HEK293 (cell line): ENCODE measurements around the gene RHD.
"Not testable (repeated sequence)": the region's sequence is repeated elsewhere in the genome, so short reads cannot be mapped to it uniquely, and the experiment has no call there.

Source experiments
- CTCF ChIA-PET: fragments of 350-600 bp; formaldehyde crosslinking; extraction: SDS; loops from one replicate; lab custom pipeline; 2021; ENCODE audit warnings: antibody characterized with exemption; lab: Yijun Ruan, JAX
- POLR2A ChIA-PET: fragments of 300-600 bp; formaldehyde crosslinking; extraction: SDS; loops from one replicate; lab custom pipeline; 2020; ENCODE audit warnings: antibody characterized with exemption, inconsistent platforms; lab: Yijun Ruan, JAX
- H3K27ac ChIP-seq: fragments of 200-500 bp; sonication (Bioruptor generic); 2 replicates; pipeline ENCODE4 v1.5.1; 2014; ENCODE audit warnings: low read depth, low read length, control low read depth, inconsistent platforms; ENCODE audit errors: extremely low read depth
- H3K36me3 ChIP-seq, 2 experiments: fragments of 200-500 bp in 1 of 2; sonication (Bioruptor generic) in 1 of 2; 1 replicate in 1 of 2; 2 replicates in 1 of 2; pipeline ENCODE4 v1.5.1; 2014 to 2017; ENCODE audit warnings: inconsistent platforms in 2 of 2, low read length in 2 of 2; ENCODE audit not compliant: control insufficient read depth in 2 of 2, insufficient read depth in 1 of 2
- H3K4me1 ChIP-seq: fragments of 200-500 bp; sonication (Bioruptor generic); 2 replicates; pipeline ENCODE4 v1.5.1; 2014; ENCODE audit warnings: mild to moderate bottlenecking, low read length, inconsistent platforms; ENCODE audit not compliant: control insufficient read depth, insufficient read depth
- H3K4me3 ChIP-seq: 2 replicates; pipeline ENCODE4 v1.5.1; 2011; ENCODE audit warnings: low read depth, mild to moderate bottlenecking, control low read depth, low read length, moderate library complexity
- H3K9me3 ChIP-seq: fragments of 200-500 bp; sonication (Bioruptor generic); 2 replicates; pipeline ENCODE4 v1.5.1; 2014; ENCODE audit warnings: low read depth, low read length, inconsistent platforms; ENCODE audit not compliant: control insufficient read depth, insufficient read depth
- HOXA7 ChIP-seq: sonication (generic); formaldehyde crosslinking; IDR thresholded peaks from 2 replicates; pipeline ENCODE4 v1.8.1; 2022; ENCODE audit warnings: missing genetic modification reagents, borderline replicate concordance
- KLF10 ChIP-seq: fragments of 450-650 bp; IDR thresholded peaks from 2 replicates; pipeline ENCODE4 v1.5.1; 2018; ENCODE audit warnings: missing biosample characterization, mild to moderate bottlenecking, missing genetic modification characterization
- MZF1 ChIP-seq: fragments of 450-650 bp; formaldehyde crosslinking; IDR thresholded peaks from 2 replicates; pipeline ENCODE4 v1.5.1; 2017; ENCODE audit warnings: missing biosample characterization, missing genetic modification characterization, borderline replicate concordance
- REPIN1 ChIP-seq: fragments of 450-650 bp; formaldehyde crosslinking; IDR thresholded peaks from 2 replicates; pipeline ENCODE4 v1.5.1; 2017; ENCODE audit warnings: missing biosample characterization, missing genetic modification characterization, low read depth
- SCRT1 ChIP-seq: fragments of 450-650 bp; formaldehyde crosslinking; IDR thresholded peaks from 2 replicates; pipeline ENCODE4 v1.5.1; 2016; ENCODE audit warnings: missing biosample characterization, missing genetic modification characterization, borderline replicate concordance
- YY1 ChIP-seq: fragments of 450-650 bp; formaldehyde crosslinking; IDR thresholded peaks from 2 replicates; pipeline ENCODE4 v1.5.1; 2018; ENCODE audit warnings: missing biosample characterization, missing genetic modification characterization
- ZBTB21 ChIP-seq: fragments of 450-650 bp; formaldehyde crosslinking; IDR thresholded peaks from 2 replicates; pipeline ENCODE4 v1.5.1; 2017; ENCODE audit warnings: missing biosample characterization, missing genetic modification characterization
- ZFP3 ChIP-seq: fragments of 450-650 bp; formaldehyde crosslinking; IDR thresholded peaks from 2 replicates; pipeline ENCODE4 v1.5.1; 2016; ENCODE audit warnings: low read depth, missing biosample characterization, missing genetic modification characterization
- ZNF248 ChIP-seq: fragments of 450-650 bp; formaldehyde crosslinking; IDR thresholded peaks from 2 replicates; pipeline ENCODE4 v1.5.1; 2017; ENCODE audit warnings: missing biosample characterization, missing genetic modification characterization
- ZNF324 ChIP-seq: fragments of 450-650 bp; formaldehyde crosslinking; IDR thresholded peaks from 2 replicates; pipeline ENCODE4 v1.5.1; 2016; ENCODE audit warnings: missing biosample characterization, missing genetic modification characterization
- ZNF391 ChIP-seq: fragments of 450-650 bp; formaldehyde crosslinking; IDR thresholded peaks from 2 replicates; pipeline ENCODE4 v1.5.1; 2016; ENCODE audit warnings: low read depth, missing biosample characterization, missing genetic modification characterization, borderline replicate concordance
- ZNF426 ChIP-seq: fragments of 450-650 bp; formaldehyde crosslinking; IDR thresholded peaks from 2 replicates; pipeline ENCODE4 v1.5.1; 2017; ENCODE audit warnings: missing biosample characterization, missing genetic modification characterization, mild to moderate bottlenecking, inconsistent platforms, moderate library complexity
- ZNF433 ChIP-seq: fragments of 450-650 bp; formaldehyde crosslinking; IDR thresholded peaks from 2 replicates; pipeline ENCODE4 v1.5.1; 2016; ENCODE audit warnings: missing biosample characterization, missing genetic modification characterization, low read depth
- ZNF473 ChIP-seq: fragments of 450-650 bp; formaldehyde crosslinking; IDR thresholded peaks from 2 replicates; pipeline ENCODE4 v1.5.1; 2017; ENCODE audit warnings: missing biosample characterization, missing genetic modification characterization
- ZNF768 ChIP-seq: fragments of 450-650 bp; formaldehyde crosslinking; IDR thresholded peaks from 2 replicates; pipeline ENCODE4 v1.5.1; 2018; ENCODE audit warnings: missing biosample characterization, mild to moderate bottlenecking, missing genetic modification characterization
- ZNF791 ChIP-seq: fragments of 450-650 bp; formaldehyde crosslinking; IDR thresholded peaks from 2 replicates; pipeline ENCODE4 v1.5.1; 2016; ENCODE audit warnings: missing biosample characterization, missing genetic modification characterization
- TF ChIP-seq, protein P1 (sequence below): fragments of 450-650 bp; IDR thresholded peaks from 2 replicates; pipeline ENCODE4 v1.5.1; 2018; ENCODE audit warnings: missing biosample characterization, missing genetic modification characterization
- TF ChIP-seq, protein P2 (sequence below): fragments of 450-650 bp; formaldehyde crosslinking; IDR thresholded peaks from 2 replicates; pipeline ENCODE4 v1.5.1; 2016; ENCODE audit warnings: missing biosample characterization, missing genetic modification characterization
- TF ChIP-seq, protein P3 (sequence below): fragments of 450-650 bp; formaldehyde crosslinking; IDR thresholded peaks from 2 replicates; pipeline ENCODE4 v1.5.1; 2016; ENCODE audit warnings: missing biosample characterization, missing genetic modification characterization
- TF ChIP-seq, protein P4 (sequence below): fragments of 450-650 bp; formaldehyde crosslinking; IDR thresholded peaks from 2 replicates; pipeline ENCODE4 v1.5.1; 2016; ENCODE audit warnings: missing biosample characterization, missing genetic modification characterization
- TF ChIP-seq, protein P5 (sequence below): fragments of 450-650 bp; formaldehyde crosslinking; IDR thresholded peaks from 2 replicates; pipeline ENCODE4 v1.5.1; 2016; ENCODE audit warnings: missing biosample characterization, missing genetic modification characterization
- TF ChIP-seq, protein P6 (sequence below): fragments of 450-650 bp; formaldehyde crosslinking; IDR thresholded peaks from 2 replicates; pipeline ENCODE4 v1.5.1; 2016; ENCODE audit warnings: missing biosample characterization, missing genetic modification characterization

The RHD gene

DNA sequence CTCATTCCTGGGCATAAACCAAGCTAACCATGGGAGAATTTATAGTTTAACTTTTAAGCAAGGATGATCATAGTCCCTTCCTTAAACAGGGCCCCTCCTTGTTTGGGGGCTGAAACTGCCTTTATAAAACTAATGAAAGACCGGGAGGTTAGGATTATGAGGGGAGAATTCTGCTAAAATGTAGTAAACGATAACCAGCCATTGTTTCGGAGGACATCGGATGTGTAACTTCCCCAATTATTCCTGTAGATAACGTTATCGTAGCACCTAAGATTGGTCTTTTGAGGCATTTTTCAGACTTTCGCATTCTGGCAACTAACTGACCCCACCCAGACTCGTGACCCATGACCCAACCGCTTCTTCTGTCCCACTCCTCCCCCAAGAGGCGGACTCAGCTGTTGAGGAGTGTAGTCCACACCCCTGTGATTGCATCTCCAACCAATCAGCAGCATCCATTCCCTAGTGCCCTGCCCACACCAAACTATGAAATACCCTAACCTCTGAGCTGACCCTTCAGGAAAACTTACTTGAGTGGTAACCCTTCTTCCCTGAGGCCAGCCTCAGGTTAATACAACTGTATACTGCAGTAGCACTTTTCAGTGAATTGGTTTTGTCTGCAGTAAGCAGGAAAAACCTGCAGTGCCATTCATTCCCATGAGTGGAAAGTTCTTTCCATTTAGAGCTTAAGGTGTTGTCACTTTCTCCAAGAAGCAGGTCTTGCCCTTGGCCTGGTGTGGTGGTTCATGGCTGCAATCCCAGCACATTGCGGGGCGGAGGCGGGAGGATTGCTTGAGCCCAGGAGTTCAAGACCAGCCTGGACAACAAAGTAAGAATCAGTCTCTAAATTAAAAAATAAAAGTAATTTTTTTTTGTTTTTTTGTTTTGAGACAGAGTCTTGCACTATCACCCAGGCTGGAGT is 39.2 kb upstream of the RHD start (continued):
- no peak; the same call in 1 of the 2 replicates for TF ChIP-seq YY1 (tag by site-specific recombination)
- TF ChIP-seq HOXA7, result no peak
- no peak for TF ChIP-seq ZNF473
- TF ChIP-seq ZNF426 (tag by site-specific recombination), result no peak
- TF ChIP-seq, protein P1, sequence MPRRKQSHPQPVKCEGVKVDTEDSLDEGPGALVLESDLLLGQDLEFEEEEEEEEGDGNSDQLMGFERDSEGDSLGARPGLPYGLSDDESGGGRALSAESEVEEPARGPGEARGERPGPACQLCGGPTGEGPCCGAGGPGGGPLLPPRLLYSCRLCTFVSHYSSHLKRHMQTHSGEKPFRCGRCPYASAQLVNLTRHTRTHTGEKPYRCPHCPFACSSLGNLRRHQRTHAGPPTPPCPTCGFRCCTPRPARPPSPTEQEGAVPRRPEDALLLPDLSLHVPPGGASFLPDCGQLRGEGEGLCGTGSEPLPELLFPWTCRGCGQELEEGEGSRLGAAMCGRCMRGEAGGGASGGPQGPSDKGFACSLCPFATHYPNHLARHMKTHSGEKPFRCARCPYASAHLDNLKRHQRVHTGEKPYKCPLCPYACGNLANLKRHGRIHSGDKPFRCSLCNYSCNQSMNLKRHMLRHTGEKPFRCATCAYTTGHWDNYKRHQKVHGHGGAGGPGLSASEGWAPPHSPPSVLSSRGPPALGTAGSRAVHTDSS, result no peak
- no peak for TF ChIP-seq ZNF791
- TF ChIP-seq, protein P2, sequence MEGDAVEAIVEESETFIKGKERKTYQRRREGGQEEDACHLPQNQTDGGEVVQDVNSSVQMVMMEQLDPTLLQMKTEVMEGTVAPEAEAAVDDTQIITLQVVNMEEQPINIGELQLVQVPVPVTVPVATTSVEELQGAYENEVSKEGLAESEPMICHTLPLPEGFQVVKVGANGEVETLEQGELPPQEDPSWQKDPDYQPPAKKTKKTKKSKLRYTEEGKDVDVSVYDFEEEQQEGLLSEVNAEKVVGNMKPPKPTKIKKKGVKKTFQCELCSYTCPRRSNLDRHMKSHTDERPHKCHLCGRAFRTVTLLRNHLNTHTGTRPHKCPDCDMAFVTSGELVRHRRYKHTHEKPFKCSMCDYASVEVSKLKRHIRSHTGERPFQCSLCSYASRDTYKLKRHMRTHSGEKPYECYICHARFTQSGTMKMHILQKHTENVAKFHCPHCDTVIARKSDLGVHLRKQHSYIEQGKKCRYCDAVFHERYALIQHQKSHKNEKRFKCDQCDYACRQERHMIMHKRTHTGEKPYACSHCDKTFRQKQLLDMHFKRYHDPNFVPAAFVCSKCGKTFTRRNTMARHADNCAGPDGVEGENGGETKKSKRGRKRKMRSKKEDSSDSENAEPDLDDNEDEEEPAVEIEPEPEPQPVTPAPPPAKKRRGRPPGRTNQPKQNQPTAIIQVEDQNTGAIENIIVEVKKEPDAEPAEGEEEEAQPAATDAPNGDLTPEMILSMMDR, result no peak
- no peak for TF ChIP-seq ZNF324
- TF ChIP-seq ZNF768, result no peak
- peak; percentile 47 for TF ChIP-seq KLF10 (tag by site-specific recombination)
- TF ChIP-seq, protein P3, sequence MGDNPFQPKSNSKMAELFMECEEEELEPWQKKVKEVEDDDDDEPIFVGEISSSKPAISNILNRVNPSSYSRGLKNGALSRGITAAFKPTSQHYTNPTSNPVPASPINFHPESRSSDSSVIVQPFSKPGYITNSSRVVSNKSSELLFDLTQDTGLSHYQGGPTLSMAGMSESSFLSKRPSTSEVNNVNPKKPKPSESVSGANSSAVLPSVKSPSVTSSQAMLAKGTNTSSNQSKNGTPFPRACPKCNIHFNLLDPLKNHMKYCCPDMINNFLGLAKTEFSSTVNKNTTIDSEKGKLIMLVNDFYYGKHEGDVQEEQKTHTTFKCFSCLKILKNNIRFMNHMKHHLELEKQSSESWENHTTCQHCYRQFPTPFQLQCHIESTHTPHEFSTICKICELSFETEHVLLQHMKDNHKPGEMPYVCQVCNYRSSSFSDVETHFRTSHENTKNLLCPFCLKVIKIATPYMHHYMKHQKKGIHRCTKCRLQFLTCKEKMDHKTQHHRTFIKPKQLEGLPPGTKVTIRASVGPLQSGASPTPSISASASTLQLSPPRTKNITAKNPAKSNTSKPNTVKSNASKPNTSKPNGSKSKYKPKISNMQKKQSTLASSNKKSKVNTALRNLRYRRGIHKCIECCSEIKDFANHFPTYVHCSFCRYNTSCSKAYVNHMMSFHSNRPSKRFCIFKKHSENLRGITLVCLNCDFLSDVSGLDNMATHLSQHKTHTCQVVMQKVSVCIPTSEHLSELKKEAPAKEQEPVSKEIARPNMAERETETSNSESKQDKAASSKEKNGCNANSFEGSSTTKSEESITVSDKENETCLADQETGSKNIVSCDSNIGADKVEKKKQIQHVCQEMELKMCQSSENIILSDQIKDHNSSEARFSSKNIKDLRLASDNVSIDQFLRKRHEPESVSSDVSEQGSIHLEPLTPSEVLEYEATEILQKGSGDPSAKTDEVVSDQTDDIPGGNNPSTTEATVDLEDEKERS (tag by site-specific recombination), result no peak
- TF ChIP-seq SCRT1 (tag by site-specific recombination), result no peak
- TF ChIP-seq ZNF433, result no peak
- TF ChIP-seq ZNF391 (tag by site-specific recombination), result no peak
- TF ChIP-seq, protein P4, sequence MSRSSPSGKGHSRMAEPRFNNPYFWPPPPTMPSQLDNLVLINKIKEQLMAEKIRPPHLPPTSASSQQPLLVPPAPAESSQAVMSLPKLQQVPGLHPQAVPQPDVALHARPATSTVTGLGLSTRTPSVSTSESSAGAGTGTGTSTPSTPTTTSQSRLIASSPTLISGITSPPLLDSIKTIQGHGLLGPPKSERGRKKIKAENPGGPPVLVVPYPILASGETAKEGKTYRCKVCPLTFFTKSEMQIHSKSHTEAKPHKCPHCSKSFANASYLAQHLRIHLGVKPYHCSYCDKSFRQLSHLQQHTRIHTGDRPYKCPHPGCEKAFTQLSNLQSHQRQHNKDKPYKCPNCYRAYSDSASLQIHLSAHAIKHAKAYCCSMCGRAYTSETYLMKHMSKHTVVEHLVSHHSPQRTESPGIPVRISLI, result no peak
- TF ChIP-seq REPIN1 (tag by site-specific recombination), result no peak; the same call in 1 of the 2 replicates
- TF ChIP-seq, protein P5, sequence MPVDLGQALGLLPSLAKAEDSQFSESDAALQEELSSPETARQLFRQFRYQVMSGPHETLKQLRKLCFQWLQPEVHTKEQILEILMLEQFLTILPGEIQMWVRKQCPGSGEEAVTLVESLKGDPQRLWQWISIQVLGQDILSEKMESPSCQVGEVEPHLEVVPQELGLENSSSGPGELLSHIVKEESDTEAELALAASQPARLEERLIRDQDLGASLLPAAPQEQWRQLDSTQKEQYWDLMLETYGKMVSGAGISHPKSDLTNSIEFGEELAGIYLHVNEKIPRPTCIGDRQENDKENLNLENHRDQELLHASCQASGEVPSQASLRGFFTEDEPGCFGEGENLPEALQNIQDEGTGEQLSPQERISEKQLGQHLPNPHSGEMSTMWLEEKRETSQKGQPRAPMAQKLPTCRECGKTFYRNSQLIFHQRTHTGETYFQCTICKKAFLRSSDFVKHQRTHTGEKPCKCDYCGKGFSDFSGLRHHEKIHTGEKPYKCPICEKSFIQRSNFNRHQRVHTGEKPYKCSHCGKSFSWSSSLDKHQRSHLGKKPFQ (tag by site-specific recombination), result no peak
- TF ChIP-seq MZF1 (tag by site-specific recombination), result no peak
- TF ChIP-seq ZFP3 (tag by site-specific recombination), result no peak
- no peak for TF ChIP-seq ZNF248
- no peak for TF ChIP-seq ZBTB21 (tag by site-specific recombination)
- TF ChIP-seq, protein P6, sequence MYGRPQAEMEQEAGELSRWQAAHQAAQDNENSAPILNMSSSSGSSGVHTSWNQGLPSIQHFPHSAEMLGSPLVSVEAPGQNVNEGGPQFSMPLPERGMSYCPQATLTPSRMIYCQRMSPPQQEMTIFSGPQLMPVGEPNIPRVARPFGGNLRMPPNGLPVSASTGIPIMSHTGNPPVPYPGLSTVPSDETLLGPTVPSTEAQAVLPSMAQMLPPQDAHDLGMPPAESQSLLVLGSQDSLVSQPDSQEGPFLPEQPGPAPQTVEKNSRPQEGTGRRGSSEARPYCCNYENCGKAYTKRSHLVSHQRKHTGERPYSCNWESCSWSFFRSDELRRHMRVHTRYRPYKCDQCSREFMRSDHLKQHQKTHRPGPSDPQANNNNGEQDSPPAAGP (tag by site-specific recombination), result no peak

DNA sequence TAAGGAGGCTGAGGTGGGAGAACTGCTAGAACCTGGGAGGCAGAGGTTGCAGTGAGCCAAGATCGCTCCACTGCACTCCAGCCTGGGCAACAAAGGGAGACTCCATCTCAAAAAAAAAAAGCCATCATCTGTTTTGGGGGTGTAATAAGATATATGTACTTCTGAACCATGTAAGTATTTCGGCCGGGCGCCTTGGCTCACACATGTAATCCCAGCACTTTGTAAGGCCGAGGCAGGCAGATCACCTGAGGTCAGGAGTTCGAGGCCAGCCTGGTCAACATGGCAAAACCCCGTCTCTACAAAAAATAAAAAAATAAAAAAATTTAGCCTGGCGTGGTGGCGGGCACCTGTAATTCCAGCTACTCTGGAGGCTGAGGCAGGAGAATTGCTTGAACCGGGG is 36.9 kb upstream of the RHD start:
- H3K27ac ChIP-seq, H3K4me1 ChIP-seq, H3K9me3 ChIP-seq, H3K4me3 ChIP-seq, CTCF ChIA-PET: not testable (repeated sequence)
- H3K36me3 ChIP-seq, result peaks cover 6 to 18% of the 10 kb centered on the region in 2 experiments
- POLR2A ChIA-PET, result interaction anchor here (0.6 to 2.2 kb wide), 6 partner anchors 12 to 552 kb away, joined by 3 to 8 read pairs (median 4); partner anchors contain the start of gene RSRP1
